ENCODE measurements around the gene AOPEP. TPM values are rescaled to one million over a fixed set of nuclear protein-coding genes. Genes with fewer than 3 reads are reported as not detected.

AOPEP gene
- total RNA-seq, 4 donors from 2014 or later, result 126 to 216 (median 136) TPM

DNA sequence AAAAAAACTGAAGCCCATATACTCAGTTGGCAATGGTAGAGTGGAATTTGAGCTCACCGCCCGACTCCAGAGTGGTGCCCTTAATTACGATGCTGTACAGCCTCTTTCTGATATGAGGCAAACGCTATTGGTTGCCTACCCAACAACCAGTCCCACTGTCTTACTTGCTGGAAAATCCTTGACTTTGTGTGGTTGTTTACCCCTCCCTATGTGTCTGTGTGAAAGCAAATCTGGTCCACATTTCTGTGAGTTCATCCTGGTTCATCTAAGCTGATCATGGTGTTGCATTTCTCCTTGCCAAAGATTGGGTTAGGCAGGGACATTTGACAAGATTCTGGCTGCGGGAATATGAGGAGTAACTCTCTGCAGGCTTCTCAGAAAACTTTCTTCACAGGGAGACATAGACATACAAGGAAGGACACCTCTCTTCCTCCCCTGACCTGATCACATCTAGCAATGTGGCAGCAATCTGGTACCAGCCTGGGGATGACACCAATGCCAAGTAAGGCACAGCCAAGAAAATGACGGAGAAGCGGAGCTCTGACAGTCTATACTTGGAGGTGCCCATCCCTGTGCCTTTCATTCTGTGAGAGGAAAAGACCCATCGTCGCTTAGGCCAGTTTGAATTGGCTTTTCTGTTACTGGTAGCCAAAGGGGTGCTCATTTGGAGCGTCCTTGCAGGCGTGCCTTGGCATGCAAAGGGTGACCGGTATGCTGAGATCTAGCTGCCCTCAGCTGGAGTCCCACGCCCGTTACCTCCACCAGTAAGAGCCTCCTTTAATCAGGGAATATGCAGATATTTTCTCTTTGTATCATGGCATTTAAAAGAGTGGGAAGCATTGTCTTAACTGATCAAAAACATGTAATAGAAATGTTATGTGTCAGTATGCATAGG lies 124.3 kb downstream of the AOPEP start:
- H3K27me3 ChIP-seq, result no peaks in the 10 kb centered on the region
- H3K4me3 ChIP-seq (replicated peaks in 1 of 3), result no peak overlapping the region
- H3K4me1 ChIP-seq, result peaks cover 0 to 23% of the 10 kb centered on the region in 2 donors
- no peaks in the 10 kb centered on the region for H3K36me3 ChIP-seq
- TF ChIP-seq, protein P1, sequence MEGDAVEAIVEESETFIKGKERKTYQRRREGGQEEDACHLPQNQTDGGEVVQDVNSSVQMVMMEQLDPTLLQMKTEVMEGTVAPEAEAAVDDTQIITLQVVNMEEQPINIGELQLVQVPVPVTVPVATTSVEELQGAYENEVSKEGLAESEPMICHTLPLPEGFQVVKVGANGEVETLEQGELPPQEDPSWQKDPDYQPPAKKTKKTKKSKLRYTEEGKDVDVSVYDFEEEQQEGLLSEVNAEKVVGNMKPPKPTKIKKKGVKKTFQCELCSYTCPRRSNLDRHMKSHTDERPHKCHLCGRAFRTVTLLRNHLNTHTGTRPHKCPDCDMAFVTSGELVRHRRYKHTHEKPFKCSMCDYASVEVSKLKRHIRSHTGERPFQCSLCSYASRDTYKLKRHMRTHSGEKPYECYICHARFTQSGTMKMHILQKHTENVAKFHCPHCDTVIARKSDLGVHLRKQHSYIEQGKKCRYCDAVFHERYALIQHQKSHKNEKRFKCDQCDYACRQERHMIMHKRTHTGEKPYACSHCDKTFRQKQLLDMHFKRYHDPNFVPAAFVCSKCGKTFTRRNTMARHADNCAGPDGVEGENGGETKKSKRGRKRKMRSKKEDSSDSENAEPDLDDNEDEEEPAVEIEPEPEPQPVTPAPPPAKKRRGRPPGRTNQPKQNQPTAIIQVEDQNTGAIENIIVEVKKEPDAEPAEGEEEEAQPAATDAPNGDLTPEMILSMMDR (IDR thresholded peaks at IDR 0.05), result no peak
- no peak for TF ChIP-seq POLR2A (IDR thresholded peaks at IDR 0.05)
- H3K9me3 ChIP-seq, result no peaks in the 10 kb centered on the region
- WGBS, 2 donors, result 93 to 94% methylated on average over 14 of the region's 14 CpGs
- no peak overlapping the region for H3K27ac ChIP-seq
- no peak for DNase-seq
- intact Hi-C loops (cut with DNase I), result no loop called here

DNA sequence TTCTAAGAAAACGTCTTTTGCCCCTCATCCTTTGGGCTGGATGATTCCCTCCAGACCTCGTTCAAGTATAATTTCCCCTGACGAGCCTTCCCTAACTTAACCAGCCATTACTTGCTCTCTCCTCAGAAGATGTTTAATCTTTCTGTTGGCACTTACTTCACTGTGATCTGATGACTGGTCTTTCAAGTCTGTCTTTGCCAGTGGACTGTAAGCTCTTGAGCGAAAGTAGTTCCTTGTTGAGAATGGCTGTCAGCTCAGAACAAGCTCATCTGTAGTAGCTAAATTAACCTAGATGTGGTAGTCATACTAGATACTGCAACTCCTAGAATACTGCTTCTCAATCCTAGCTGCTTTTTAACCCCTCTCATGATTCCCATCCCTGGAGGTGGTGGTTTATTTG lies 125.0 kb downstream of the AOPEP start:
- TF ChIP-seq, protein P1 (IDR thresholded peaks at IDR 0.05), result no peak
- no peak for TF ChIP-seq POLR2A (IDR thresholded peaks at IDR 0.05)
- no peaks in the 10 kb centered on the region for H3K9me3 ChIP-seq
- intact Hi-C loops (cut with DNase I), result no loop called here
- WGBS, 2 donors, result 40 to 65% methylated on average over 4 of the region's 4 CpGs
- H3K4me1 ChIP-seq, result peaks cover 0 to 23% of the 10 kb centered on the region in 2 donors
- H3K4me3 ChIP-seq (replicated peaks in 1 of 3), result no peak overlapping the region
- peak overlapping the region in 1 of 3 donors; percentile 4 for H3K27ac ChIP-seq
- no peak for DNase-seq
- no peaks in the 10 kb centered on the region for H3K27me3 ChIP-seq
- H3K36me3 ChIP-seq, result no peaks in the 10 kb centered on the region

DNA sequence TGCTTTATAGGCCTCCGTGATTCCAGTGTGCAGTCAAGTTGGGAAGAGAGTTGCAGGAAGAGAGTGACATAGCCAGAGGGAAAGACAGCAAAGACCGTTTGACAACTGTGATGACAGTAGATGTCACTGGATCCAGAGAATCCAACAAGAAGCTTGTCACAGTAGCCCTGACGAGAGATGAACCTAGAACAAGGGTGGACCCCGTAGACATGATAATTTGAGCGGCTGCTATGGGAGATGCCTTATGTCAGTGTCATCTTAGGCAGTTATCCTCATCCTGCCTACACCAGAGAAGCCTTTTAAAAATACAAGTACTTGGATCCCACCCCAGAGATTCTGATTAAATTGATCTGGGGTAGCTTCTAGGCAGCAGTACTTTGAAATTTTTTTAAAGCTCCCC lies 125.4 kb downstream of the AOPEP start:
- Histone ChIP-seq H3K36me3 (no peaks in the 10 kb centered on the region), H3K27me3 (no peaks in the 10 kb centered on the region), H3K27ac (peak overlapping the region in 1 of 3 donors; percentile 4), H3K9me3 (no peaks in the 10 kb centered on the region), H3K4me1 (peaks cover 0 to 23% of the 10 kb centered on the region in 2 donors), H3K4me3 (replicated peaks in 1 of 3) (no peak overlapping the region)
- intact Hi-C loops (cut with DNase I), result no loop called here
- no peak for DNase-seq
- WGBS, 2 donors, result 90 to 95% methylated on average over 5 of the region's 5 CpGs
- TF ChIP-seq, protein P1 (IDR thresholded peaks at IDR 0.05), result no peak
- no peak for TF ChIP-seq POLR2A (IDR thresholded peaks at IDR 0.05)

DNA sequence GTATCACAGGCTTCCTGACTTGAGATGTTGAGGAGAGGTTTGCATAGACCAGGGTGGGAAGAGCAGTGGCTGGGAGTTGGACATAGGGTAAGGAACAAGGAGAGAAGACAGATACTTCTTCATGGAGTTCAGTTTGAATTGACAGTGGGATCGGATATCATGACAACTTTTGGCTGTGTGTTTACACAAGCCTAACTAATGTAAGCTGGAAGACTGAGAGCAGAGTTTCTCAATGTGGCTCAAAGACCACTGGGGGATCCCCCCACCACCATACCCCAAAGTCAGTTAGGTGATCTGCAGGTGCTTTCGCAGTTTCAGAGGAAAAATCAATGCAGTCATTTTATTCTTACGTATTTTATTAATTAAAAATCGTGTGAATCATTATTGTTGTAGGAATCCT lies 125.9 kb downstream of the AOPEP start:
- TF ChIP-seq, protein P1 (IDR thresholded peaks at IDR 0.05), result no peak
- TF ChIP-seq POLR2A (IDR thresholded peaks at IDR 0.05), result no peak
- Histone ChIP-seq H3K36me3 (no peaks in the 10 kb centered on the region), H3K4me1 (peaks cover 0 to 21% of the 10 kb centered on the region in 2 donors), H3K9me3 (no peaks in the 10 kb centered on the region), H3K27ac (no peak overlapping the region), H3K4me3 (replicated peaks in 1 of 3) (no peak overlapping the region), H3K27me3 (no peaks in the 10 kb centered on the region)
- DNase-seq, result no peak
- 95 to 97% methylated on average over 4 of the region's 4 CpGs for WGBS, 2 donors
- intact Hi-C loops (cut with DNase I), result no loop called here

DNA sequence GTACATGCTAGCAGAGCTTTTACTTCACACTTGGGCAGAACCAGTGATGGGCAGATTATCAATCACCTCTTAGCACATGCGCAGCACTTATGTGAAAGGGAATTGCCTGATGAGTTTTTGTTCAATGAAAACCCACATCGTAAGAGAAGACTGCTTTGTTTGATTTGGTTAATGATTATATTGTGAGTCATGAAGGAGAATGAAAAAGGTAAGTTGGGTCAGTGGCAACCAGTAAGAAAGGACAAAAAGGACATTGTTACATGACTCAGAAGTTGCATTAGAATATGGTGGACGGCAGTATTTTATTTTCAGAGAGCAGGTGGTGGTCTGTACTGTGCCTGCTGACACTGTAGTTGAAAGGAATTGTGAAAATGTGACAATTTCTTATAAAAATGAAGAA lies 127.4 kb downstream of the AOPEP start:
- H3K9me3 ChIP-seq, result no peaks in the 10 kb centered on the region
- no peaks in the 10 kb centered on the region for H3K27me3 ChIP-seq
- H3K4me3 ChIP-seq (replicated peaks in 1 of 3), result no peak overlapping the region
- intact Hi-C loops (cut with DNase I), result no loop called here
- no peak overlapping the region for H3K27ac ChIP-seq
- DNase-seq, result no peak
- no peaks in the 10 kb centered on the region for H3K36me3 ChIP-seq
- peaks cover 0 to 14% of the 10 kb centered on the region in 2 donors for H3K4me1 ChIP-seq
- TF ChIP-seq POLR2A (IDR thresholded peaks at IDR 0.05), result no peak
- TF ChIP-seq, protein P1 (IDR thresholded peaks at IDR 0.05), result no peak
- 91 to 96% methylated on average over 3 of the region's 3 CpGs for WGBS, 2 donors

Data from thyroid gland (tissue), 4 donors.